Thoracic aorta (tissue), 2 donors: ENCODE results near the gene FANCL. TPM values are rescaled to one million over a fixed set of nuclear protein-coding genes. Genes with fewer than 3 reads are reported as not detected.
"Not testable (repeated sequence)": the region's sequence is repeated elsewhere in the genome, so short reads cannot be mapped to it uniquely, and the experiment has no call there.

Experiments used
- ATAC-seq: fragments of 150-250 bp; one replicate; pipeline ENCODE4 v1.8.0; 2017; ENCODE audit warnings: low read depth; ENCODE audit not compliant: insufficient number of reproducible peaks, low FRiP score
- DNase-seq: peaks from one replicate; pipeline ENCODE4 v3.0.0-alpha.2; 2020; ENCODE audit warnings: low spot score
- H3K27ac ChIP-seq, 2 donors: fragments of 200-600 bp; sonication (generic); 1 replicate in 1 of 2; 2 replicates in 1 of 2; pipeline ENCODE4 v1.5.1; 2016; ENCODE audit warnings: mild to moderate bottlenecking in 2 of 2, moderate library complexity in 2 of 2
- H3K27me3 ChIP-seq: fragments of 200-600 bp; sonication (generic); replicated peaks from 2 replicates; pipeline ENCODE4 v1.6.0; 2016; ENCODE audit warnings: mild to moderate bottlenecking; ENCODE audit not compliant: insufficient read depth
- H3K36me3 ChIP-seq: fragments of 200-600 bp; sonication (generic); one replicate; pipeline ENCODE4 v1.5.1; 2016
- H3K4me1 ChIP-seq, 2 donors: fragments of 200-600 bp; sonication (generic); 1 replicate in 1 of 2; 2 replicates in 1 of 2; pipeline versions ENCODE4 v1.5.1 to v1.6.0; 2016; ENCODE audit warnings: low read depth in 2 of 2, mild to moderate bottlenecking in 1 of 2; ENCODE audit not compliant: control insufficient read depth in 1 of 2
- H3K4me3 ChIP-seq: fragments of 200-600 bp; sonication (generic); 2 replicates; pipeline ENCODE4 v1.5.1; 2016; ENCODE audit warnings: mild to moderate bottlenecking
- H3K9me3 ChIP-seq: fragments of 200-600 bp; sonication (generic); 2 replicates; pipeline ENCODE4 v1.5.1; 2016
- total RNA-seq, 2 donors: library from RNA; depleted of rRNA; stranded (reverse); fragments of >200 nt; gene quantifications; one replicate each; pipeline versions ENCODE4 v1.1.0 to v1.2.3, GENCODE V29; 2016
- TF ChIP-seq, protein P1 (sequence below): fragments of 200-600 bp; sonication (generic); IDR thresholded peaks from one replicate; pipeline ENCODE4 v1.5.1; 2019; ENCODE audit warnings: antibody characterized with exemption

The FANCL gene
- total RNA-seq: 10 to 100 TPM; 16.5 to 20.2 TPM

DNA sequence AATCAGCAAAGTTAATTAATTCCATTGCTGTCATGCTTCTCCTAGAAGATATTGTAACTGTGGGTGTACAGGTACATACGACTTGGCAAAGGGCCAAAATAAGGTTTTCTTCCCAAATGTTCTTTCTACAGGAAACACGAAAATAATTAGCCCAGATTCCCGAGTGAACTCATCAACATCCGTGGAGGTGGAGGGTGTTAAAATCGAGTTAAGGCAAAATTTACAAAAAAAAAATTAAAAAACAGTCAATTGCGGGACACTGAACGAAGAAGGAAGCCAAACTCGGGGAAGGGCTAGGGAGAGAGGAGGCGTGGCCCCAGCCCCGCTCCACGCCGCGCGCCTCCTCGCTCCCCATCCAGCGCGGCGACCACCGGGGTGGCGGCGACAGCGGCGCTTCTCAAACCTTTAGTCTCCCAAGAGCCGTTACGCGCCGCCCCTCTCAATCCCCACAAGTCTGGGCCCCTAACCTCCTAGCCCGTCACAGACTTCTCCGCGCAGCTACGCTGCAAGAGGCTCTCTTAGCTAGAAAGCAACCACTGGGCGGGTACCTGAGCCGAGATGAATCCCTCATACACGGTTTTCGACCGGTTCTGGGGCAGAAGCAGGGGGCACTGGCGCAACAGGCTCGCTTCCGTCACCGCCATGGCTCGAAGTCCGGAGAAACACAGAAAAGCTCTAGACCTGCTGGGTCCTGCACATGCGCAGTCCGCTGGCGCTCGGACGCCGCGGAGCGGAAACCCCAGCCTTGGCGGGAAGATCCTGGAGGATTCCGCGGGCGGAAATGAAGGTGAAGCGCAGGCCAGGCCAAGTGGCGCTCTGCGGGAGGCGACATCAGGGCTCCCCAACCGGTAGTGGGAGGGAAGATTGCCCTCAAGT is at the start of gene FANCL:
FANCL (minus strand) TSS at position 656 of the 876 bp plus-strand sequence; CDS start at position 644, 12 bp downstream.
- Histone ChIP-seq H3K4me3 (peak within 1 kb of the TSS; percentile 96), H3K9me3 (no peaks in the 10 kb centered on the region), H3K27ac (peak within 1 kb of the TSS; percentile 55 to 71), H3K27me3 (no peaks in the 10 kb centered on the region), H3K36me3 (no peaks in the 10 kb centered on the region), H3K4me1 (peaks cover 13 to 16% of the 10 kb centered on the region in 2 donors)
- ATAC-seq (peak; percentile 92), DNase-seq (peak; percentile 38)
- TF ChIP-seq, protein P1, sequence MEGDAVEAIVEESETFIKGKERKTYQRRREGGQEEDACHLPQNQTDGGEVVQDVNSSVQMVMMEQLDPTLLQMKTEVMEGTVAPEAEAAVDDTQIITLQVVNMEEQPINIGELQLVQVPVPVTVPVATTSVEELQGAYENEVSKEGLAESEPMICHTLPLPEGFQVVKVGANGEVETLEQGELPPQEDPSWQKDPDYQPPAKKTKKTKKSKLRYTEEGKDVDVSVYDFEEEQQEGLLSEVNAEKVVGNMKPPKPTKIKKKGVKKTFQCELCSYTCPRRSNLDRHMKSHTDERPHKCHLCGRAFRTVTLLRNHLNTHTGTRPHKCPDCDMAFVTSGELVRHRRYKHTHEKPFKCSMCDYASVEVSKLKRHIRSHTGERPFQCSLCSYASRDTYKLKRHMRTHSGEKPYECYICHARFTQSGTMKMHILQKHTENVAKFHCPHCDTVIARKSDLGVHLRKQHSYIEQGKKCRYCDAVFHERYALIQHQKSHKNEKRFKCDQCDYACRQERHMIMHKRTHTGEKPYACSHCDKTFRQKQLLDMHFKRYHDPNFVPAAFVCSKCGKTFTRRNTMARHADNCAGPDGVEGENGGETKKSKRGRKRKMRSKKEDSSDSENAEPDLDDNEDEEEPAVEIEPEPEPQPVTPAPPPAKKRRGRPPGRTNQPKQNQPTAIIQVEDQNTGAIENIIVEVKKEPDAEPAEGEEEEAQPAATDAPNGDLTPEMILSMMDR: no peak

DNA sequence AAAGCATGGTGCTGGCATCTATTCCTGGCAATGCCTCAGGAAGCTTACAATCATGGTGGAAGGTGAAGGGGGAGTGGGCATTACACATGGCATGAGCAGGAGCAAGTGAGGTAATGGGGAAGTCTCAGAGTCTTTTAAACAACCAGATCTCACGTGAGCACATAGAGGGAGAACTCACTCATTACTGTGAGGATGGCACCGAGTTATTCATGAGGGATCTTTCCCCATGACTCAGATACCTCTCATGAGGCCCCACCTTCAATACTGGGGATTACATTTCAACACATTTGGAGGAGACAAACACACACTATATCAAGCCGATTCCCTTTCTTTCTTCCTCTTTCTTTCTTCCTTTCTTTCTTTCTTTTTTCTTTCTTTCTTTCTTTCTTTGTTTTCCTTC is 47.9 kb upstream of the FANCL start:
- ATAC-seq (no peak), DNase-seq (no peak)
- Histone ChIP-seq H3K27me3 (no peaks in the 10 kb centered on the region), H3K4me1 (no peaks in the 10 kb centered on the region), H3K9me3 (no peaks in the 10 kb centered on the region), H3K36me3 (no peaks in the 10 kb centered on the region), H3K27ac (no peak overlapping the region), H3K4me3 (no peak overlapping the region)
- TF ChIP-seq, protein P1: no peak

DNA sequence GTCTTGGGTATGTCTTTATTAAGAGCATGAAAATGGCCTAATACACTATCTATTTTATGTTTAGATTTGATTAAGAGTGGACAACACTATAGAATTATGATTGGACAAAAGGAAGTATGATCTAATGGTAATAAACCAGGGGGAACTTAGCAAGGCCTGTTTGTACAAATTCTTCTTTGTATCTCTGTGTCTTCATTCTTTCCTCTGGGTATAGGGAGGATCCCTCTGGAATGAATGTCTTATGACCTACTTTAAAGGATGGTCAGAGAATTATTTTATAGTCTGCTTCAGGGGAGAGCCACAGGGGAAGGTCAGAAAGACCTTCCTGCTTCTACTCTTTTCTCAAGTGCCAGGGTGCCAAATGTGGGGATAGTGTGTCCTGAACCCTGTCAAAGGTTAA is 42.8 kb upstream of the FANCL start:
- no peaks in the 10 kb centered on the region for H3K36me3 ChIP-seq
- H3K27ac ChIP-seq: no peak overlapping the region
- DNase-seq (no peak), ATAC-seq (no peak)
- no peaks in the 10 kb centered on the region for H3K9me3 ChIP-seq
- H3K27me3 ChIP-seq: no peaks in the 10 kb centered on the region
- TF ChIP-seq, protein P1: no peak
- H3K4me1 ChIP-seq: no peaks in the 10 kb centered on the region
- no peak overlapping the region for H3K4me3 ChIP-seq

DNA sequence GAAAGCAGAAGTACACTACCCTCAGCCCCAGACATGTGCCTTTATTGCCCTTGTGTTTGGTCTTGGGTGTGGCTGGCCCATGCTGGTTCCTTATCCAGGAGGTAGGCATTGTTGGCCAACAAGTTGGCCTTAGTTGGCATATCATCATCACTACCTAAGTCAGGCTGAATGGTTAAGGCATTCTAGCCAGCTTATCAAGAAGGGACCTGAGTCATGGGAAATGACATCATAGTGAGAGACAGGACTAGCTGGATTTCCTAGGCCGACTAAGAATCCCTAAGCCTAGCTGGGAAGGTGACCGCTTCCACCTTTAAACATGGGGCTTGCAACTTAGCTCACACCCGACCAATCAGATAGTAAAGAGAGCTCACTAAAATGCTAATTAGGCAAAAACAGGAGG is 34.0 kb upstream of the FANCL start:
- not testable (repeated sequence) for DNase-seq, H3K27ac ChIP-seq, H3K9me3 ChIP-seq, H3K27me3 ChIP-seq, H3K4me3 ChIP-seq, ATAC-seq, H3K4me1 ChIP-seq, H3K36me3 ChIP-seq

DNA sequence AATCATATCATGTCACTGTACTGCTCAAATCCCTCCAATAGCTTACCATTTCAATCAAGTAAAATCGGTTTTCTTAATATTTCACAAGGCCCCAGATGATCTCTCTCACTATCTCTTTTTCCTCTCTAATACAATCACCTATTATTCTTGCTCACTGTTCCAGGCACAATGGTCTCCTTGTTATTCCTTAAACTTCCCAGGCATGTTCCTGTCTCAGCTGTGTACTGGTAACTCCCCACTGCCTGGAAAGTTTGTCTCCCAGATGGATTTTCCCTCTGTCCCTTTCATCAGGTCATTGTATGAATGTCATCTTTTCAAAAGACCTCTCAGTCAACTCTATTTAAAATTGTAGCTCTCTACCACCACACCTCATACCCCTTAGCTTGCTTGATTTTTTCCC is 30.7 kb upstream of the FANCL start:
- ATAC-seq (no peak), DNase-seq (no peak)
- no peaks in the 10 kb centered on the region for H3K4me1 ChIP-seq
- TF ChIP-seq, protein P1: no peak
- no peaks in the 10 kb centered on the region for H3K9me3 ChIP-seq
- no peak overlapping the region for H3K4me3 ChIP-seq
- H3K36me3 ChIP-seq: no peaks in the 10 kb centered on the region
- no peak overlapping the region for H3K27ac ChIP-seq
- no peaks in the 10 kb centered on the region for H3K27me3 ChIP-seq
